Epithelial cell of esophagus (primary cell): ENCODE results near the gene TGM5.
A peak's percentile ranks its signal among the peaks of the same experiment; 100 is the strongest.
"Not testable (repeated sequence)": the region's sequence is repeated elsewhere in the genome, so short reads cannot be mapped to it uniquely, and the experiment has no call there.

Experiments used
- DNase-seq: peaks from one replicate; pipeline ENCODE4 v3.0.0; 2010; ENCODE audit warnings: low read depth
- H3K4me3 ChIP-seq: 2 replicates; pipeline ENCODE4 v1.5.1; 2011; ENCODE audit warnings: mild to moderate bottlenecking, low read length, control low read depth
- CTCF ChIP-seq: IDR thresholded peaks from 2 replicates; pipeline ENCODE4 v1.5.1; 2011; ENCODE audit warnings: low read depth, mild to moderate bottlenecking, low read length, control low read depth, inconsistent platforms; ENCODE audit not compliant: insufficient read depth; ENCODE audit errors: missing control alignments

TGM5 gene

GRCh38 chr15:43226436-43227305 lies 40.1 kb downstream of the TGM5 start:
- H3K4me3 ChIP-seq = no peak overlapping the region
- DNase-seq = no peak
- no peak for TF ChIP-seq CTCF

GRCh38 chr15:43225950-43226255 lies 40.8 kb downstream of the TGM5 start:
- not testable (repeated sequence) for DNase-seq, H3K4me3 ChIP-seq

- peak; percentile 87 for TF ChIP-seq CTCF
- H3K4me3 ChIP-seq = no peak overlapping the region
- DNase-seq = peak; percentile 77
Observed at GRCh38 chr15:43225201-43225949, 41.4 kb downstream of the TGM5 start.

- H3K4me3 ChIP-seq = no peak overlapping the region
- no peak for TF ChIP-seq CTCF
- DNase-seq = no peak
Observed at GRCh38 chr15:43221422-43221821, 45.3 kb downstream of the TGM5 start.

- no peak for DNase-seq
- H3K4me3 ChIP-seq = no peak within 1 kb of the TSS
- TF ChIP-seq CTCF = no peak
Observed at GRCh38 chr15:43220991-43221403, 45.7 kb downstream of the TGM5 start, which contains the start of gene EPB42. Gene EPB42 (minus strand): TSS chr15:43221018. CDS start chr15:43220825, 193 bp downstream.

GRCh38 chr15:43219929-43220928 lies 46.5 kb downstream of the TGM5 start:
- H3K4me3 ChIP-seq = no peak overlapping the region
- TF ChIP-seq CTCF = no peak
- DNase-seq = no peak
